GM12865 (cell line): ENCODE data around the gene ZNF487.
A peak's percentile ranks its signal among the peaks of the same experiment; 100 is the strongest.
"Not testable (repeated sequence)": the region's sequence is repeated elsewhere in the genome, so short reads cannot be mapped to it uniquely, and the experiment has no call there.

ENCODE experiments used
- DNase-seq: peaks from one replicate; pipeline ENCODE4 v3.0.0; 2010; ENCODE audit warnings: low read depth
- H3K4me3 ChIP-seq: 2 replicates; pipeline ENCODE4 v1.5.1; 2011; ENCODE audit warnings: mild to moderate bottlenecking, low read depth, low read length, control low read depth
- TF ChIP-seq, protein P1 (sequence below): IDR thresholded peaks from 2 replicates; pipeline ENCODE4 v1.5.1; 2011; ENCODE audit warnings: low read length, control low read depth, low read depth, inconsistent platforms; ENCODE audit not compliant: insufficient read depth; ENCODE audit errors: missing control alignments

ZNF487 gene

DNA sequence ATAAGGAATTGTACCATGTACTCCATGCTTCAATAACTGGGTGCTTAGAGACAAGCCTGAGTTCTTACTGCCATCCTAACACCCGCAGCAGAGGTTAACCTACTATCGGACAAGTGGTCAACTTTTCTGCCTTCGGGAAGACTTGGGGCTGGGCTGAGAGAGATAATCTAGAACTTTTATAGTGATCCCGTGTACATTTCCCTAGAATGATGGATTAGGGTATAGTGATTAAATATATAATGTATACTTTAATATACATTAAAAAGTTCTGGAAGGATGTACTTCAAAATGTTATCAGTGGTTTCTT, 15.8 kb upstream of the ZNF487 start:
- TF ChIP-seq, protein P1, sequence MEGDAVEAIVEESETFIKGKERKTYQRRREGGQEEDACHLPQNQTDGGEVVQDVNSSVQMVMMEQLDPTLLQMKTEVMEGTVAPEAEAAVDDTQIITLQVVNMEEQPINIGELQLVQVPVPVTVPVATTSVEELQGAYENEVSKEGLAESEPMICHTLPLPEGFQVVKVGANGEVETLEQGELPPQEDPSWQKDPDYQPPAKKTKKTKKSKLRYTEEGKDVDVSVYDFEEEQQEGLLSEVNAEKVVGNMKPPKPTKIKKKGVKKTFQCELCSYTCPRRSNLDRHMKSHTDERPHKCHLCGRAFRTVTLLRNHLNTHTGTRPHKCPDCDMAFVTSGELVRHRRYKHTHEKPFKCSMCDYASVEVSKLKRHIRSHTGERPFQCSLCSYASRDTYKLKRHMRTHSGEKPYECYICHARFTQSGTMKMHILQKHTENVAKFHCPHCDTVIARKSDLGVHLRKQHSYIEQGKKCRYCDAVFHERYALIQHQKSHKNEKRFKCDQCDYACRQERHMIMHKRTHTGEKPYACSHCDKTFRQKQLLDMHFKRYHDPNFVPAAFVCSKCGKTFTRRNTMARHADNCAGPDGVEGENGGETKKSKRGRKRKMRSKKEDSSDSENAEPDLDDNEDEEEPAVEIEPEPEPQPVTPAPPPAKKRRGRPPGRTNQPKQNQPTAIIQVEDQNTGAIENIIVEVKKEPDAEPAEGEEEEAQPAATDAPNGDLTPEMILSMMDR: no peak
- peak overlapping the region; percentile 76 for H3K4me3 ChIP-seq
- DNase-seq: no peak

DNA sequence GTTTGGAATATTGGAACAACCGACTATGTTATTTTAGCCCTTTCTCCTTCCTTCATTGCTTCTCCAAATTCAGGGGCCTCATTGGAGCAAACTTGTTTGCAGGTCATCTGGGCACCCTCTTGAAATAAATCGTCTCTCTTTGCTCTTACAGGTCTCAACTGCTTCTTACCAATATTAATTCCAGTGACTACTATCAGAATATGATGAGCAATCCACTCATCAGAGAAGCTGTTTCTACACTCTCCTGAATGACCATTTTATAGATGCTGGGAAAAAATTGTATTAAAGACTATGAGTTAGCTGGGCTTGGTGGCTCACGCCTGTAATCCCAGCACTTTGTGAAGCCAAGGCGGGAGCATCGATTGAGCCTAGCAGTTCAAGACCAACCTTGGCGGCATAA, 15.4 kb upstream of the ZNF487 start:
- peak overlapping the region; percentile 76 for H3K4me3 ChIP-seq
- no peak for DNase-seq
- TF ChIP-seq, protein P1: no peak

DNA sequence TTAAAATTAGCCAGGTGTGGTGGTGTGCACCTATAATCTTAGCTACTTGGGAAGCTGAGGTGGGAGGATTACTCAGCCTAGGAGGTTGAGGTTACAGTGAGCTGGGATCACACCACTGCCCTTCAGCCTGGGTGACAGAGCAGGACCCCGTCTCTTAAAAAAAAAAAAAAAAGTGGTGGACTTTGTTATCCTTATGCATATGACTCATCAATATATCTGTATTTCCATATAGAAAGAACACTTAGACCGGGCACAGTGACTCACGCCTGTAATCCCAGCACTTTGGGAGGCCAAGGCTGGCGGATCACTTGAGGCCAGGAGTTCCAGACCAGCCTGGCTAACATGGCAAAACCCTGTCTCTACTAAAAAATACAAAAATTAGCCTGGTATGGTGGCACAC, 15.0 kb upstream of the ZNF487 start:
- not testable (repeated sequence) for DNase-seq, H3K4me3 ChIP-seq

DNA sequence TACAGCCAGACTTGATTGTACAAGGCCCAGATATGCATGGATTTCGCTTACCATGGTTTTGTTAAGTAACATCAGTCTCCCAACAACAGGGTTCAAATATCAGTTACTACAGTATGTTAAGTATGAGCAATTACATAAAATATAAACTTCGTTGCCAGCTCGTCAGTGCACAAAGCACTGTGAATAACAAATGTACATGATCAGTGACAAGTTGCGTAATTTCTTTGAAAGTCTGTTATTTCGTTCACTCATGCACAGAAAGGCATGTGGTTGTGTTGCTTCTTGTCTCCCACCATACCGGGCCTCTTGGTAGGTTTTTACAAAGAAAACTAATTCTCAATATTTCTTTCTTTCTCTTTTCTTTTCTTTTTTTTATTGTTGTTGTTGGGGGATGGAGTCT, 12.5 kb upstream of the ZNF487 start:
- H3K4me3 ChIP-seq: no peak overlapping the region
- TF ChIP-seq, protein P1: no peak
- DNase-seq: no peak

DNA sequence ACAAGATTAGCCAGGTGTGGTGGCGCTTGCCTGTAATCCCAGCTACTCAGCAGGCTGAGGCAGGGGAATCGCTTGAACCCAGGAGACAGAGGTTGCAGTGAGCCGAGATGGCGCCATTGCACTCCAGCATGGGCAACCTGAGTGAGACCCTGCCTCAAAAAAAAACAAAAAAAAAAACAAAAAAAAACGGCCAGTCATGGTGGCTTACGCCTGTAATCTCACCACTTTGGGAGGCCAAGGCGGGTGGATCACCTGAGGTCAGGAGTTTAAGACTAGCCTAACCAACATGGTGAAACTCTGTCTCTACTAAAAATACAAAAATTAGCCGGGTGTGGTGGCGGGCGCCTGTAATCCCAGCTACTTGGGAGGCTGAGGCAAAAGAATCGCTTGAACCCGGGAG, 10.4 kb upstream of the ZNF487 start:
- H3K4me3 ChIP-seq, DNase-seq: not testable (repeated sequence)

DNA sequence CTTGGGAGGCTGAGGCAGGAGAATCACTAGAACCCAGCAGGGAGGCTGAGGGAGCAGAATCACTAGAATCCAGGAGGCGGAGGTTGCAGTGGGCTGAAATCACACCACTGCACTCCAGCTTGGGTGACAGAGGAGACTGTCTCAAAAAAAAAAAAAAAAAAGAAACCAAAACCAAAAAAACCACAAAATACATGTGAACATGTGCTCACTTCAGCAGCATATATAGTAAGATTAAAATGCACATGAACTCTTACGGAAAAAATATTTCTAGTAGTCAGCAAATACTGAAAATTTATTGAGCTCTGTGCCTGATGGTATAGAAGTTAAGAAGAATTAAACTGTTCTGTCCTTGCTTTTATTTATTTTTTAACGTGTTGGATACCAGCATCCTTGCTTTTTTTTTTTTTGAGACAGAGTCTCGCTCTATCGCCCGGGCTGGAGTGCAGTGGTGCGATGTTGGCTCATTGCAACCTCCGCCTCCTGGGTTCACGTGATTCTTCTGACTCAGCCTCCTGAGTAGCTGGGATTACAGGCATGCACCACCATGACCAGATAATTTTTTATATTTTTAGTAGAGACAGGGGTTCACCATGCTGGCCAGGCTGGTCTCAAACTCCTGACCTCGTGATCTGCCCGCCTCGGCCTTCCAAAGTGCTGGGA, 9.6 kb upstream of the ZNF487 start:
- peak overlapping the region; percentile 13; the same call in 1 of the 2 replicates for H3K4me3 ChIP-seq
- TF ChIP-seq, protein P1: no peak
- DNase-seq: peak; percentile 52

DNA sequence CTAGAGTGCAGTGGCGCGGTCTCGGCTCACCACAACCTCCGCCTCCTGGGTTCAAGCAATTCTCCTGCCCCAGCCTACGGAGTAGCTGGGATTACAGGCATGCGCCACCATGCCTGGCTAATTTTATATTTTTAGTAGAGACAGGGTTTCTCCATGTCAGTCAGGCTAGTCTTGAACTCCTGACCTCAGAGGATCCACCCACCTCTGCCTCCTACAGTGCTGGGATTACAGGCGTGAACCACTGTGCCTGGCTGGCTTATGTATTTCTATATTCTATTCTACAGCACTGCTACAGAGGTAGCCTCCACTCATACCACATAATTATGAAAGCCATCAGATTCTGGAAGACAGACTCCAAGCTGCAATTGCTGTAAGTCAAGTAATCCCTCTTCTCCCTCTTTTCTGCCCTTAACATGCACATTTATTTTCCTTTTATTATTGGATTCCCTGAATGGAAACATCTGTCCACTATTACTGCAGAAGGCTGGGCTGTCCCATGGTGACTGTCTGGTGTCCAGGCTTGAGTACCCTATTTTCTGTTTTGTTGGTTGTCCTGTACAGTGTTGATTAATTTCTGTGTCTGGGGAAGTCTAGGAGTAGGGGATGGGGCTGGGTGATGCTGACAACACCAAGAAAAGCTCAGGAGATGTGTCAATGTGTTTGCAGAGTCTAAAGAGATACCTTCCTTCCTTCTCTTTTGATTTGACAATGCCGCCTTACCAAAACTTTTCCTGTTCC, 5.8 kb upstream of the ZNF487 start:
- DNase-seq: no peak

More for the DNA sequence above, 5.8 kb upstream of the ZNF487 start:
- H3K4me3 ChIP-seq: no peak overlapping the region
- TF ChIP-seq, protein P1: no peak
